HG02981 (cell line): ENCODE measurements around the gene RING1.

Experiments
- ATAC-seq: cut with Tn5 transposase; IDR thresholded peaks from one replicate; pipeline ENCODE4 v1.9.1; 2021; ENCODE audit warnings: mild to moderate bottlenecking, moderate library complexity; ENCODE audit not compliant: unreplicated experiment

The RING1 gene

GRCh38 chr6:33208091-33208967 is at the start of gene RING1:
Gene RING1, plus strand, starts transcription at chr6:33208500. Its CDS starts 323 bp downstream, at chr6:33208823.
- ATAC-seq = no peak

- no peak for ATAC-seq
Measured at GRCh38 chr6:33160096-33160495, 48.2 kb upstream of the RING1 start.

- no peak for ATAC-seq
Measured at GRCh38 chr6:33160728-33161344, 47.5 kb upstream of the RING1 start.

GRCh38 chr6:33161354-33162331 is 46.7 kb upstream of the RING1 start:
- no peak for ATAC-seq

- no peak for ATAC-seq
Measured at GRCh38 chr6:33163540-33163939, 44.8 kb upstream of the RING1 start.

- ATAC-seq = no peak
Measured at GRCh38 chr6:33164176-33164575, 44.1 kb upstream of the RING1 start.

- ATAC-seq = no peak
Measured at GRCh38 chr6:33164665-33165373, 43.5 kb upstream of the RING1 start.

- ATAC-seq = no peak
Measured at GRCh38 chr6:33165581-33166258, 42.6 kb upstream of the RING1 start.

GRCh38 chr6:33166363-33166762 is 41.9 kb upstream of the RING1 start:
- no peak for ATAC-seq

- ATAC-seq = no peak
Measured at GRCh38 chr6:33166811-33167210, 41.5 kb upstream of the RING1 start.

GRCh38 chr6:33167374-33168283 is 40.7 kb upstream of the RING1 start:
- ATAC-seq = no peak

- ATAC-seq = no peak
Measured at GRCh38 chr6:33168284-33168601, 40.1 kb upstream of the RING1 start.

GRCh38 chr6:33168639-33169038 is 39.7 kb upstream of the RING1 start:
- no peak for ATAC-seq

- no peak for ATAC-seq
Measured at GRCh38 chr6:33169291-33170175, 38.8 kb upstream of the RING1 start.

GRCh38 chr6:33170176-33171015 is 37.9 kb upstream of the RING1 start:
- no peak for ATAC-seq

GRCh38 chr6:33171016-33171879 is 37.1 kb upstream of the RING1 start:
- ATAC-seq = no peak
